NCI-H1417 (cell line): ENCODE data around the gene MITF.

ENCODE experiments used
- DNase-seq, 3 experiments: peaks; one replicate each; lab custom pipeline; 2025; lab: John Stamatoyannopoulos, UW

Gene MITF

GRCh38 chr3:69963643-69964042, 224.4 kb downstream of the MITF start:
- no peak for DNase-seq

- no peak for DNase-seq
Measured at GRCh38 chr3:69967156-69967555, 227.9 kb downstream of the MITF start.

GRCh38 chr3:69970827-69971226, 231.6 kb downstream of the MITF start:
- DNase-seq, result no peak

GRCh38 chr3:69972672-69973071, 233.4 kb downstream of the MITF start:
- no peak for DNase-seq

GRCh38 chr3:69976021-69976420, 236.8 kb downstream of the MITF start:
- DNase-seq, result no peak

- no peak for DNase-seq
Measured at GRCh38 chr3:69983546-69984265, 244.4 kb downstream of the MITF start.

- no peak for DNase-seq
Measured at GRCh38 chr3:69985266-69985665, 246.0 kb downstream of the MITF start.

- peak in 2 of 3 experiments; percentile 25 to 34 for DNase-seq
Measured at GRCh38 chr3:69986419-69986818, 247.2 kb downstream of the MITF start.

GRCh38 chr3:69987833-69988232, 248.6 kb downstream of the MITF start:
- no peak for DNase-seq

- no peak for DNase-seq
Measured at GRCh38 chr3:69993757-69994156, 254.5 kb downstream of the MITF start.

- no peak for DNase-seq
Measured at GRCh38 chr3:69994919-69995318, 255.7 kb downstream of the MITF start.

GRCh38 chr3:69997631-69998307, 258.5 kb downstream of the MITF start:
- peak in 1 of 3 experiments; percentile 26 for DNase-seq

- peak in 2 of 3 experiments; percentile 11 to 30 for DNase-seq
Measured at GRCh38 chr3:69998759-69999139, 259.5 kb downstream of the MITF start.

GRCh38 chr3:69999140-70000027, 260.1 kb downstream of the MITF start, which contains the start of gene SAMMSON:
Gene SAMMSON (plus strand): TSS chr3:69999733.
- peak in 1 of 3 experiments; percentile 69 for DNase-seq

- DNase-seq, result peak in 1 of 3 experiments; percentile 26
Measured at GRCh38 chr3:70000028-70000410, 260.8 kb downstream of the MITF start.

- DNase-seq, result peak; percentile 20 to 69 (median 25)
Measured at GRCh38 chr3:70000563-70001081, 261.4 kb downstream of the MITF start.

GRCh38 chr3:70003119-70003518, 263.9 kb downstream of the MITF start:
- no peak for DNase-seq

GRCh38 chr3:70006089-70006488, 266.8 kb downstream of the MITF start:
- no peak for DNase-seq

- DNase-seq, result no peak
Measured at GRCh38 chr3:70010346-70010745, 271.1 kb downstream of the MITF start.

- DNase-seq, result no peak
Measured at GRCh38 chr3:70011582-70011981, 272.3 kb downstream of the MITF start.
